ENCODE measurements around the gene NOL12.
"Not testable (repeated sequence)": the region's sequence is repeated elsewhere in the genome, so short reads cannot be mapped to it uniquely, and the experiment has no call there.

Gene NOL12

GRCh38 chr22:37686002-37686982, at the start of gene NOL12:
TSS of gene NOL12 (plus strand) at chr22:37686343. CDS start at chr22:37686393, 50 bp downstream.
- FAIRE-seq: peak; percentile 96
- DNase-seq (ENCODE audit: extremely low spot score, insufficient read length, low read depth): peak; percentile 74

GRCh38 chr22:37636949-37637273, 49.2 kb upstream of the NOL12 start:
- FAIRE-seq: no peak
- no peak for DNase-seq (ENCODE audit: extremely low spot score, insufficient read length, low read depth)

GRCh38 chr22:37638391-37639069, 47.6 kb upstream of the NOL12 start:
- FAIRE-seq (peak; percentile 78), DNase-seq (ENCODE audit: extremely low spot score, insufficient read length, low read depth) (no peak)

- DNase-seq (ENCODE audit: extremely low spot score, insufficient read length, low read depth) (no peak), FAIRE-seq (peak; percentile 82)
Observed at GRCh38 chr22:37639070-37639760, 46.9 kb upstream of the NOL12 start, which contains the start of gene SH3BP1. TSS of gene SH3BP1 (plus strand) at chr22:37639669. CDS start at chr22:37639788, 119 bp downstream.

- peak; percentile 77 for FAIRE-seq
- no peak for DNase-seq (ENCODE audit: extremely low spot score, insufficient read length, low read depth)
Observed at GRCh38 chr22:37639771-37640590, 46.2 kb upstream of the NOL12 start.

- FAIRE-seq: no peak
- DNase-seq (ENCODE audit: extremely low spot score, insufficient read length, low read depth): no peak
Observed at GRCh38 chr22:37640591-37641560, 45.3 kb upstream of the NOL12 start.

- no peak for FAIRE-seq
- no peak for DNase-seq (ENCODE audit: extremely low spot score, insufficient read length, low read depth)
Observed at GRCh38 chr22:37641561-37641949, 44.6 kb upstream of the NOL12 start.

GRCh38 chr22:37643225-37643847, 42.8 kb upstream of the NOL12 start:
- FAIRE-seq (peak; percentile 85), DNase-seq (ENCODE audit: extremely low spot score, insufficient read length, low read depth) (no peak)

- FAIRE-seq (no peak), DNase-seq (ENCODE audit: extremely low spot score, insufficient read length, low read depth) (no peak)
Observed at GRCh38 chr22:37647317-37647716, 38.8 kb upstream of the NOL12 start.

GRCh38 chr22:37647928-37648327, 38.2 kb upstream of the NOL12 start:
- FAIRE-seq: no peak

GRCh38 chr22:37650463-37651136, 35.5 kb upstream of the NOL12 start:
- DNase-seq (ENCODE audit: extremely low spot score, insufficient read length, low read depth) (no peak), FAIRE-seq (no peak)

More at GRCh38 chr22:37647928-37648327, 38.2 kb upstream of the NOL12 start:
- no peak for DNase-seq (ENCODE audit: extremely low spot score, insufficient read length, low read depth)

GRCh38 chr22:37654563-37655251, 31.4 kb upstream of the NOL12 start:
- DNase-seq (ENCODE audit: extremely low spot score, insufficient read length, low read depth) (no peak), FAIRE-seq (no peak)

- DNase-seq (ENCODE audit: extremely low spot score, insufficient read length, low read depth): no peak
- FAIRE-seq: no peak
Observed at GRCh38 chr22:37655252-37655563, 30.9 kb upstream of the NOL12 start.

GRCh38 chr22:37656583-37656982, 29.6 kb upstream of the NOL12 start:
- DNase-seq (ENCODE audit: extremely low spot score, insufficient read length, low read depth); FAIRE-seq: not testable (repeated sequence)

GRCh38 chr22:37657590-37658132, 28.5 kb upstream of the NOL12 start:
- FAIRE-seq (peak; percentile 5), DNase-seq (ENCODE audit: extremely low spot score, insufficient read length, low read depth) (no peak)

- DNase-seq (ENCODE audit: extremely low spot score, insufficient read length, low read depth): peak; percentile 95
- FAIRE-seq: peak; percentile 100
Observed at GRCh38 chr22:37658133-37659065, 27.7 kb upstream of the NOL12 start, which contains the start of gene PDXP. TSS of gene PDXP (plus strand) at chr22:37658723. CDS start at chr22:37658783, 60 bp downstream.
